Measurements from ENCODE around the gene HSD11B1L.

GRCh38 chr19:5711713-5712161 lies 30.9 kb downstream of the HSD11B1L start:
- TF ChIP-seq, protein P1, sequence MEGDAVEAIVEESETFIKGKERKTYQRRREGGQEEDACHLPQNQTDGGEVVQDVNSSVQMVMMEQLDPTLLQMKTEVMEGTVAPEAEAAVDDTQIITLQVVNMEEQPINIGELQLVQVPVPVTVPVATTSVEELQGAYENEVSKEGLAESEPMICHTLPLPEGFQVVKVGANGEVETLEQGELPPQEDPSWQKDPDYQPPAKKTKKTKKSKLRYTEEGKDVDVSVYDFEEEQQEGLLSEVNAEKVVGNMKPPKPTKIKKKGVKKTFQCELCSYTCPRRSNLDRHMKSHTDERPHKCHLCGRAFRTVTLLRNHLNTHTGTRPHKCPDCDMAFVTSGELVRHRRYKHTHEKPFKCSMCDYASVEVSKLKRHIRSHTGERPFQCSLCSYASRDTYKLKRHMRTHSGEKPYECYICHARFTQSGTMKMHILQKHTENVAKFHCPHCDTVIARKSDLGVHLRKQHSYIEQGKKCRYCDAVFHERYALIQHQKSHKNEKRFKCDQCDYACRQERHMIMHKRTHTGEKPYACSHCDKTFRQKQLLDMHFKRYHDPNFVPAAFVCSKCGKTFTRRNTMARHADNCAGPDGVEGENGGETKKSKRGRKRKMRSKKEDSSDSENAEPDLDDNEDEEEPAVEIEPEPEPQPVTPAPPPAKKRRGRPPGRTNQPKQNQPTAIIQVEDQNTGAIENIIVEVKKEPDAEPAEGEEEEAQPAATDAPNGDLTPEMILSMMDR (IDR thresholded peaks at IDR 0.05; ENCODE audit: insufficient read depth, low read length) = no peak
- no peak for TF ChIP-seq GABPA (IDR thresholded peaks at IDR 0.05; ENCODE audit: low read depth)
- no peak for TF ChIP-seq REST (IDR thresholded peaks at IDR 0.05; ENCODE audit: insufficient replicate concordance, low read depth)
- no peak for TF ChIP-seq POLR2AphosphoS5 (IDR thresholded peaks at IDR 0.05; ENCODE audit: low read depth)
- no peak for TF ChIP-seq SPI1 (IDR thresholded peaks at IDR 0.05; ENCODE audit: borderline replicate concordance, low read depth)

All from HL-60 (cell line).